Gastrocnemius medialis (tissue), 4 donors: Measurements from ENCODE around the gene SLC22A15. TPM values are rescaled to one million over a fixed set of nuclear protein-coding genes. Genes with fewer than 3 reads are reported as not detected.

Experiments used
- ATAC-seq, 2 donors: fragments of 150-250 bp; one replicate each; pipeline ENCODE4 v1.9.1; 2016
- DNase-seq, 2 donors: peaks; one replicate each; pipeline ENCODE4 v3.0.0-alpha.2; 2019
- H3K27ac ChIP-seq, 4 donors: fragments of 200-600 bp; sonication (generic); 1 replicate in 1 of 4; 2 replicates in 3 of 4; pipeline ENCODE4 v1.5.1; 2016 to 2018; ENCODE audit warnings: mild to moderate bottlenecking in 2 of 4, moderate library complexity in 1 of 4
- H3K27me3 ChIP-seq, 3 donors: fragments of 200-600 bp; sonication (generic) in 2 of 3; 1 replicate in 1 of 3; 2 replicates in 2 of 3; pipeline versions ENCODE4 v1.5.1 to v1.6.0; 2016 to 2019; ENCODE audit warnings: mild to moderate bottlenecking in 1 of 3, moderate library complexity in 1 of 3
- H3K36me3 ChIP-seq, 2 donors: fragments of 200-600 bp; sonication (generic) in 1 of 2; one replicate each; pipeline ENCODE4 v1.5.1; 2017 to 2018
- H3K4me1 ChIP-seq, 2 donors: fragments of 200-600 bp; sonication (generic) in 1 of 2; one replicate each; pipeline ENCODE4 v1.5.1; 2016 to 2017; ENCODE audit warnings: mild to moderate bottlenecking in 2 of 2
- H3K4me3 ChIP-seq, 4 donors: fragments of 200-600 bp; sonication (generic) in 3 of 4; 1 replicate in 1 of 4; 2 replicates in 3 of 4; pipeline ENCODE4 v1.5.1; 2016 to 2019; ENCODE audit warnings: mild to moderate bottlenecking in 2 of 4
- H3K9me3 ChIP-seq, 3 donors: fragments of 200-600 bp; sonication (generic) in 2 of 3; 1 replicate in 1 of 3; 2 replicates in 2 of 3; pipeline ENCODE4 v1.5.1; 2016 to 2019
- CTCF ChIP-seq, 5 experiments: fragments of 450-650 bp in 3 of 5; fragments of 200-600 bp in 2 of 5; sonication (generic) in 2 of 5; IDR thresholded peaks in 4 of 5; conservative IDR thresholded peaks in 1 of 5; 1 replicate in 4 of 5; 2 replicates in 1 of 5; pipeline ENCODE4 v1.5.1; 2016 to 2019; ENCODE audit warnings: antibody characterized with exemption in 5 of 5, mild to moderate bottlenecking in 3 of 5, moderate library complexity in 3 of 5
- POLR2A ChIP-seq, 2 donors: fragments of 450-650 bp; IDR thresholded peaks; one replicate each; pipeline ENCODE4 v1.6.1; 2017; ENCODE audit warnings: antibody characterized with exemption in 2 of 2, mild to moderate bottlenecking in 2 of 2, moderate library complexity in 2 of 2
- in situ Hi-C, 4 donors: fragments of 200-750 bp; cut with MboI; loops; one replicate each; pipeline versions ENCODE4 v1.15.0 to v1.8.0; 2017; ENCODE audit warnings: low sequenced_read_pairs in 4 of 4
- intact Hi-C: fragments of 100-400 bp; cut with DNase I; formaldehyde crosslinking; loops from one replicate; pipeline ENCODE4 v1.15.1; 2023; ENCODE audit warnings: low total_unique reads
- total RNA-seq, 4 donors: library from RNA; depleted of rRNA; stranded (reverse); fragments of >200 nt; gene quantifications; one replicate each; pipeline versions ENCODE4 v1.1.0 to v1.2.3, GENCODE V29; 2016

Gene SLC22A15
- total RNA-seq, 4 donors from 2014 or later = 0.15 to 0.62 (median 0.41) TPM

GRCh38 chr1:116118471-116118870 is 142.2 kb downstream of the SLC22A15 start:
- intact Hi-C loops = no loop called here
- DNase-seq (no peak), ATAC-seq (no peak)
- no peaks in the 10 kb centered on the region for H3K4me1 ChIP-seq
- H3K9me3 ChIP-seq = no peaks in the 10 kb centered on the region
- H3K27me3 ChIP-seq = no peaks in the 10 kb centered on the region
- H3K36me3 ChIP-seq = no peaks in the 10 kb centered on the region
- H3K4me3 ChIP-seq = no peak overlapping the region
- TF ChIP-seq POLR2A (IDR thresholded peaks at IDR 0.05) = no peak
- TF ChIP-seq CTCF (IDR thresholded peaks at IDR 0.05 in 4 of 5, conservative IDR thresholded peaks at IDR 0.05 in 1 of 5) = no peak
- in situ Hi-C loops = no loop called here
- no peak overlapping the region for H3K27ac ChIP-seq

Other genes with a start within 250 kb of the SLC22A15 start
- 100 to 1,000 TPM in 1 of 4 donors, 10 to 100 TPM in 3; 16.5 to 207 (median 83.2) TPM for gene CASQ2, start 207.8 kb upstream of the SLC22A15 start, total RNA-seq
- gene NHLH2, start 135.4 kb upstream of the SLC22A15 start, total RNA-seq = not detected
- gene MAB21L3, start 134.9 kb downstream of the SLC22A15 start, total RNA-seq = 1 to 10 TPM in 1 of 4 donors, under 1 TPM in 2, not detected in 1; 0.07 to 2.0 (median 0.16) TPM